WTC11 (cell line): ENCODE results near the gene GAL.

Experiments used
- ATF1 ChIP-seq: sonication (generic); formaldehyde crosslinking; IDR thresholded peaks from 2 replicates; pipeline ENCODE4 v1.8.1; 2023; ENCODE audit warnings: mild to moderate bottlenecking, moderate library complexity, missing genetic modification reagents
- CREM ChIP-seq: sonication (generic); formaldehyde crosslinking; IDR thresholded peaks from 2 replicates; pipeline ENCODE4 v1.8.1; 2022; ENCODE audit warnings: mild to moderate bottlenecking, missing genetic modification reagents, moderate library complexity
- JUN ChIP-seq: sonication (generic); formaldehyde crosslinking; IDR thresholded peaks from 2 replicates; pipeline ENCODE4 v1.8.0; 2023; ENCODE audit warnings: mild to moderate bottlenecking, missing genetic modification reagents
- MYBL2 ChIP-seq: sonication (generic); formaldehyde crosslinking; IDR thresholded peaks from 2 replicates; pipeline ENCODE4 v1.8.1; 2023; ENCODE audit warnings: mild to moderate bottlenecking, moderate library complexity, missing genetic modification reagents
- TEAD4 ChIP-seq: sonication (generic); formaldehyde crosslinking; IDR thresholded peaks from 2 replicates; pipeline ENCODE4 v1.8.0; 2022; ENCODE audit warnings: mild to moderate bottlenecking, missing genetic modification reagents
- ZBTB21 ChIP-seq: sonication (generic); formaldehyde crosslinking; IDR thresholded peaks from 2 replicates; pipeline ENCODE4 v1.8.1; 2023; ENCODE audit warnings: mild to moderate bottlenecking, missing genetic modification reagents, borderline replicate concordance
- TF ChIP-seq, protein P1 (sequence below): sonication (generic); formaldehyde crosslinking; IDR thresholded peaks from 2 replicates; pipeline ENCODE4 v1.8.1; 2023; ENCODE audit warnings: mild to moderate bottlenecking, moderate library complexity, missing genetic modification reagents
- TF ChIP-seq, protein P2 (sequence below): fragments of 200-600 bp; IDR thresholded peaks from 2 replicates; pipeline ENCODE4 v1.8.0; 2022; ENCODE audit warnings: antibody characterized with exemption
- TF ChIP-seq, protein P3 (sequence below): sonication (generic); formaldehyde crosslinking; IDR thresholded peaks from 2 replicates; pipeline ENCODE4 v1.8.1; 2023; ENCODE audit warnings: mild to moderate bottlenecking, missing genetic modification reagents, moderate library complexity
- TF ChIP-seq, protein P4 (sequence below): sonication (generic); formaldehyde crosslinking; IDR thresholded peaks from 2 replicates; pipeline ENCODE4 v1.8.0; 2022; ENCODE audit warnings: mild to moderate bottlenecking, missing genetic modification reagents
- TF ChIP-seq, protein P5 (sequence below): sonication (generic); formaldehyde crosslinking; conservative IDR thresholded peaks from 2 replicates; pipeline ENCODE4 v1.8.1; 2023; ENCODE audit warnings: mild to moderate bottlenecking, low read depth, missing genetic modification reagents, moderate library complexity

DNA sequence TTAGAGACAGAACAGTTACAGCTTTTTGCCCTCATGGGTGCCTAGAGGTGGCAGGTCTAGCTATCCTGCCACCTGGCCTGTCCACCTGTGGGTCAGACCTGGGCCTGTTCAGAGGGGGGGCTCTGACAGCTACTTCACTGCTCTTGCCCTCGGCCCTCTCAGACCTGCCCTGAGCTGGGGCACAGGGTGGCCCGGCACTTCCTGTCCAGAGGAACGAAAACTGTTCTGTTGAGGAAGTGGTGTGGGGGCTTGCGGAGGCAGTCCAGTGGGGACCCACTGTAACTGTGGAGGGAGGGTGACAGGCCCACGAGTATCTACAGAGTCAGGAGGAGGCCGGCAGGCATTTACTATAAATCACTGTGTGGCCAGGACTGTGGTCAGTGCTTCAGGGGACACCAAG, 50.8 kb downstream of the GAL start:
- TF ChIP-seq, protein P1, sequence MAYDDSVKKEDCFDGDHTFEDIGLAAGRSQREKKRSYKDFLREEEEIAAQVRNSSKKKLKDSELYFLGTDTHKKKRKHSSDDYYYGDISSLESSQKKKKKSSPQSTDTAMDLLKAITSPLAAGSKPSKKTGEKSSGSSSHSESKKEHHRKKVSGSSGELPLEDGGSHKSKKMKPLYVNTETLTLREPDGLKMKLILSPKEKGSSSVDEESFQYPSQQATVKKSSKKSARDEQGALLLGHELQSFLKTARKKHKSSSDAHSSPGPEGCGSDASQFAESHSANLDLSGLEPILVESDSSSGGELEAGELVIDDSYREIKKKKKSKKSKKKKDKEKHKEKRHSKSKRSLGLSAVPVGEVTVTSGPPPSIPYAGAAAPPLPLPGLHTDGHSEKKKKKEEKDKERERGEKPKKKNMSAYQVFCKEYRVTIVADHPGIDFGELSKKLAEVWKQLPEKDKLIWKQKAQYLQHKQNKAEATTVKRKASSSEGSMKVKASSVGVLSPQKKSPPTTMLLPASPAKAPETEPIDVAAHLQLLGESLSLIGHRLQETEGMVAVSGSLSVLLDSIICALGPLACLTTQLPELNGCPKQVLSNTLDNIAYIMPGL (CRISPR knock-in tag), result no peak
- TF ChIP-seq JUN (CRISPR knock-in tag) (no peak), MYBL2 (CRISPR knock-in tag) (no peak), TEAD4 (CRISPR knock-in tag) (no peak), ATF1 (CRISPR knock-in tag) (no peak), ZBTB21 (CRISPR knock-in tag) (no peak), CREM (CRISPR knock-in tag) (no peak)
- TF ChIP-seq, protein P2, sequence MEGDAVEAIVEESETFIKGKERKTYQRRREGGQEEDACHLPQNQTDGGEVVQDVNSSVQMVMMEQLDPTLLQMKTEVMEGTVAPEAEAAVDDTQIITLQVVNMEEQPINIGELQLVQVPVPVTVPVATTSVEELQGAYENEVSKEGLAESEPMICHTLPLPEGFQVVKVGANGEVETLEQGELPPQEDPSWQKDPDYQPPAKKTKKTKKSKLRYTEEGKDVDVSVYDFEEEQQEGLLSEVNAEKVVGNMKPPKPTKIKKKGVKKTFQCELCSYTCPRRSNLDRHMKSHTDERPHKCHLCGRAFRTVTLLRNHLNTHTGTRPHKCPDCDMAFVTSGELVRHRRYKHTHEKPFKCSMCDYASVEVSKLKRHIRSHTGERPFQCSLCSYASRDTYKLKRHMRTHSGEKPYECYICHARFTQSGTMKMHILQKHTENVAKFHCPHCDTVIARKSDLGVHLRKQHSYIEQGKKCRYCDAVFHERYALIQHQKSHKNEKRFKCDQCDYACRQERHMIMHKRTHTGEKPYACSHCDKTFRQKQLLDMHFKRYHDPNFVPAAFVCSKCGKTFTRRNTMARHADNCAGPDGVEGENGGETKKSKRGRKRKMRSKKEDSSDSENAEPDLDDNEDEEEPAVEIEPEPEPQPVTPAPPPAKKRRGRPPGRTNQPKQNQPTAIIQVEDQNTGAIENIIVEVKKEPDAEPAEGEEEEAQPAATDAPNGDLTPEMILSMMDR, result no peak
- TF ChIP-seq, protein P3, sequence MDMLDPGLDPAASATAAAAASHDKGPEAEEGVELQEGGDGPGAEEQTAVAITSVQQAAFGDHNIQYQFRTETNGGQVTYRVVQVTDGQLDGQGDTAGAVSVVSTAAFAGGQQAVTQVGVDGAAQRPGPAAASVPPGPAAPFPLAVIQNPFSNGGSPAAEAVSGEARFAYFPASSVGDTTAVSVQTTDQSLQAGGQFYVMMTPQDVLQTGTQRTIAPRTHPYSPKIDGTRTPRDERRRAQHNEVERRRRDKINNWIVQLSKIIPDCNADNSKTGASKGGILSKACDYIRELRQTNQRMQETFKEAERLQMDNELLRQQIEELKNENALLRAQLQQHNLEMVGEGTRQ (CRISPR knock-in tag), result no peak
- TF ChIP-seq, protein P4, sequence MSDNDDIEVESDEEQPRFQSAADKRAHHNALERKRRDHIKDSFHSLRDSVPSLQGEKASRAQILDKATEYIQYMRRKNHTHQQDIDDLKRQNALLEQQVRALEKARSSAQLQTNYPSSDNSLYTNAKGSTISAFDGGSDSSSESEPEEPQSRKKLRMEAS (CRISPR knock-in tag), result no peak
- TF ChIP-seq, protein P5, sequence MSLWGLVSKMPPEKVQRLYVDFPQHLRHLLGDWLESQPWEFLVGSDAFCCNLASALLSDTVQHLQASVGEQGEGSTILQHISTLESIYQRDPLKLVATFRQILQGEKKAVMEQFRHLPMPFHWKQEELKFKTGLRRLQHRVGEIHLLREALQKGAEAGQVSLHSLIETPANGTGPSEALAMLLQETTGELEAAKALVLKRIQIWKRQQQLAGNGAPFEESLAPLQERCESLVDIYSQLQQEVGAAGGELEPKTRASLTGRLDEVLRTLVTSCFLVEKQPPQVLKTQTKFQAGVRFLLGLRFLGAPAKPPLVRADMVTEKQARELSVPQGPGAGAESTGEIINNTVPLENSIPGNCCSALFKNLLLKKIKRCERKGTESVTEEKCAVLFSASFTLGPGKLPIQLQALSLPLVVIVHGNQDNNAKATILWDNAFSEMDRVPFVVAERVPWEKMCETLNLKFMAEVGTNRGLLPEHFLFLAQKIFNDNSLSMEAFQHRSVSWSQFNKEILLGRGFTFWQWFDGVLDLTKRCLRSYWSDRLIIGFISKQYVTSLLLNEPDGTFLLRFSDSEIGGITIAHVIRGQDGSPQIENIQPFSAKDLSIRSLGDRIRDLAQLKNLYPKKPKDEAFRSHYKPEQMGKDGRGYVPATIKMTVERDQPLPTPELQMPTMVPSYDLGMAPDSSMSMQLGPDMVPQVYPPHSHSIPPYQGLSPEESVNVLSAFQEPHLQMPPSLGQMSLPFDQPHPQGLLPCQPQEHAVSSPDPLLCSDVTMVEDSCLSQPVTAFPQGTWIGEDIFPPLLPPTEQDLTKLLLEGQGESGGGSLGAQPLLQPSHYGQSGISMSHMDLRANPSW (CRISPR knock-in tag), result no peak
